ENCODE data around the gene MCRIP2.

DNA sequence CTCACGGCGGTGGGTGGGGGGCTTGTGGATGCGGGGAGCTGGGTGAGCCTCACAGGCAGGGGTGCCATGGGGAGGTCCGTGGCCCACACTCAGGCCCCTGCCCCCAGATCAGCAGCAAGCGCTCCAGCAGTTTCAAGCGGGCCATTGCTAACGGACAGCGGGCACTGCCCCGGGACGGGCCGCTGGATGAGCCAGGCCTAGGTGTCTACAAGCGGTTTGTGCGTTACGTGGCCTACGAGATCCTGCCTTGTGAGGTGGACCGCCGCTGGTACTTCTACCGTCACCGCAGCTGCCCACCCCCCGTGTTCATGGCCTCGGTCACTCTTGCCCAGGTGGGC, 34.9 kb downstream of the MCRIP2 start:
- TF ChIP-seq, protein P1, sequence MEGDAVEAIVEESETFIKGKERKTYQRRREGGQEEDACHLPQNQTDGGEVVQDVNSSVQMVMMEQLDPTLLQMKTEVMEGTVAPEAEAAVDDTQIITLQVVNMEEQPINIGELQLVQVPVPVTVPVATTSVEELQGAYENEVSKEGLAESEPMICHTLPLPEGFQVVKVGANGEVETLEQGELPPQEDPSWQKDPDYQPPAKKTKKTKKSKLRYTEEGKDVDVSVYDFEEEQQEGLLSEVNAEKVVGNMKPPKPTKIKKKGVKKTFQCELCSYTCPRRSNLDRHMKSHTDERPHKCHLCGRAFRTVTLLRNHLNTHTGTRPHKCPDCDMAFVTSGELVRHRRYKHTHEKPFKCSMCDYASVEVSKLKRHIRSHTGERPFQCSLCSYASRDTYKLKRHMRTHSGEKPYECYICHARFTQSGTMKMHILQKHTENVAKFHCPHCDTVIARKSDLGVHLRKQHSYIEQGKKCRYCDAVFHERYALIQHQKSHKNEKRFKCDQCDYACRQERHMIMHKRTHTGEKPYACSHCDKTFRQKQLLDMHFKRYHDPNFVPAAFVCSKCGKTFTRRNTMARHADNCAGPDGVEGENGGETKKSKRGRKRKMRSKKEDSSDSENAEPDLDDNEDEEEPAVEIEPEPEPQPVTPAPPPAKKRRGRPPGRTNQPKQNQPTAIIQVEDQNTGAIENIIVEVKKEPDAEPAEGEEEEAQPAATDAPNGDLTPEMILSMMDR (IDR thresholded peaks at IDR 0.05) = no peak
- TF ChIP-seq POLR2A (IDR thresholded peaks at IDR 0.05) (no peak), EP300 (IDR thresholded peaks at IDR 0.05) (no peak)

All from tibial nerve (tissue), 4 donors.